ENCODE results near the gene DRICH1. TPM values are rescaled to one million over a fixed set of nuclear protein-coding genes. Genes with fewer than 3 reads are reported as not detected.

Gene DRICH1
- total and polyA plus RNA-seq, 4 experiments from 2014 or later: 4.2 to 4.5 TPM; not detected in 2

DNA sequence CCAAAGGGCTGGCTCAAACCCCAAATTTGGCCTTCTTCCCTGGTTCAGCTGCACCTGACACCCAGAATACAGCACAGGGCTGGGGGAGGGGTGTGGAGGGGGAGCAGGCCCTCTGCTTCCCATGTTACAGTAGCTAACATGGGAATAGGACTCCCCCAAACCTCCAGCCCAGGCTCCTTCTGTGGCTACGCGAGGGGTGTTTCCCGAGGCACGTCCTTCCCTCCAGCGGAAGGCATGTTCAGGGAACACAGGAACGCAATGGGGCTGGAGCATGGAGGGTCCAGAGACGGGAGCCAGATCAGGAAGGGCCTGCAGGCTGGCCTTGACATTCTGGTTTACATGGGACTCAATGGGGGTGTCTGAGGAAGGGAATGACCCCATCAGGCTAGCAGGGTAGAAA, 40.3 kb downstream of the DRICH1 start:
- DNase-seq: no peak
- Histone ChIP-seq H3K27ac (ENCODE audit: low read depth, low read length) (no peak overlapping the region), H3K4me3 (ENCODE audit: low read length in 2 of 2) (no peak overlapping the region), H3K9me3 (ENCODE audit: control insufficient read depth in 1 of 2, low read length in 2 of 2) (no peaks in the 10 kb centered on the region), H3K4me1 (ENCODE audit: insufficient read depth, low read length) (no peaks in the 10 kb centered on the region), H3K36me3 (ENCODE audit: insufficient read depth, low read length) (no peaks in the 10 kb centered on the region), H3K27me3 (ENCODE audit: insufficient read depth, low read length) (no peaks in the 10 kb centered on the region)
- Mint-ChIP-seq H3K4me1 (no peaks in the 10 kb centered on the region), H3K9me3 (peaks cover 0 to 11% (median 3%) of the 10 kb centered on the region in 8 donors), H3K27ac (peak overlapping the region in 1 of 7 donors; percentile 69), H3K36me3 (peaks cover 0 to 3% of the 10 kb centered on the region in 2 donors), H3K4me3 (peak overlapping the region in 1 of 8 donors; percentile 36), H3K27me3 (peaks cover 2 to 3% of the 10 kb centered on the region in 2 donors)
- ChIA-PET CTCF (ENCODE audit: partially characterized antibody) (interaction anchor here (0.8 to 1.0 kb wide), 6 partner anchors 9 to 417 kb away, joined by 3 to 4 read pairs (median 3); no protein-coding TSS in a partner anchor), POLR2A (ENCODE audit: partially characterized antibody) (no interaction called here)
- intact Hi-C loops (cut with micrococcal nuclease): no loop called here

DNA sequence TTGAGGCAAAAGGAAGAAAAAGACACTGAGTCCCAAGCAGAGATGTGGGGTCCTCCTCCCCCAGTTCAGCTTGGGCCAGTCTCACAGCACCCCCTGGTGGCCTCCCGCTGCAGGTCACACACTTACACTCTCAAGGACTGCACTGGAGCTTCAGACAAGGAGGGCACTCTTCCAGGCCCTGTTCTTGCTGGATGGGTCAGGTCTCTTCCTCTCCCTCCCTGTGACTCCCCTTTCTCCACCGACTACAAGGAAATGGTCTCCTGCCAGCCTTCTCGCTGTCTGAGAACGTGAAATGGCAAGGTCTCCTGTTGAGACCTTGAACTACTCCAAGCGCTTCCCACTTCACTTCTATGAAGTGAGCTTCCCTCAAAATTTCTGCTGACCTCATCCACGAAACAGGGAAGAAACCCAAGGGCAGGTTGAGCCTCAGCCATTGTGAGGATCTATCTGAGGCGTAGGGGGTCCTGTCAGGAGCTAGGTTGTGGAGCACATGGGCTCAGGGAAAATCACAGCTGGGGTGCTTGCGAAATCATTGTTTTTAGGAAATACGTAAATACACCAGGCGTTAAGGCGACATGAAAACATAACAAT, 40.8 kb downstream of the DRICH1 start:
- ChIA-PET CTCF (ENCODE audit: partially characterized antibody) (interaction anchor here (0.6 to 1.0 kb wide), 7 partner anchors 8 to 416 kb away, joined by 3 to 4 read pairs (median 3); no protein-coding TSS in a partner anchor), POLR2A (ENCODE audit: partially characterized antibody) (no interaction called here)
- H3K4me3 ChIP-seq (ENCODE audit: low read length in 2 of 2): no peak overlapping the region
- no peaks in the 10 kb centered on the region for H3K9me3 ChIP-seq (ENCODE audit: control insufficient read depth in 1 of 2, low read length in 2 of 2)
- Mint-ChIP-seq H3K4me1 (no peaks in the 10 kb centered on the region), H3K27ac (no peak overlapping the region), H3K4me3 (no peak overlapping the region), H3K27me3 (peaks cover 2 to 3% of the 10 kb centered on the region in 2 donors), H3K36me3 (peaks cover 0 to 3% of the 10 kb centered on the region in 2 donors), H3K9me3 (peaks cover 0 to 11% (median 3%) of the 10 kb centered on the region in 8 donors)
- intact Hi-C loops (cut with micrococcal nuclease): no loop called here
- H3K27me3 ChIP-seq (ENCODE audit: insufficient read depth, low read length): no peaks in the 10 kb centered on the region
- no peaks in the 10 kb centered on the region for H3K36me3 ChIP-seq (ENCODE audit: insufficient read depth, low read length)
- DNase-seq: peak in 4 of 5 donors; percentile 16 to 38 (median 25)
- H3K27ac ChIP-seq (ENCODE audit: low read depth, low read length): no peak overlapping the region
- no peaks in the 10 kb centered on the region for H3K4me1 ChIP-seq (ENCODE audit: insufficient read depth, low read length)

DNA sequence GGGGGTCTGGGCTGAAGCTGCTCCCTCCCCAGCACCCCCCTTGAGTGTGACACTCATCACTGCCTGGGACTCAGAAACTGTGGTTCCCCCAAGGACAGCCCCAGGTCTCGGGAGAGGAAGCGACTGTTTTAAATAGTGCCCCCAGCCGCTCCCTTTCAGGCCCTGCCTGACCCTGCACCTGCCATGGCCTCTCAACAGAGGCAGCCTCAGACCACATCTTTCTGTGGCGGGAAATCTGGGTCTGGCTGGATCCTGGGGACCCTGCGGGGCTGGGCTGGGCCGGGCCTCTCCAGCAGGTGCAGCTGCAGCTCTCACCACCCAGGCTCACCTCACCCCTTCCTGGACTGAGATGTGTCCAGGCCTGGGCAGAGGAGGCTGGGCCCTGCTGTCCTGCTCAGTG, 48.3 kb downstream of the DRICH1 start:
- Mint-ChIP-seq H3K36me3 (no peaks in the 10 kb centered on the region), H3K27ac (no peak overlapping the region), H3K4me3 (no peak overlapping the region), H3K4me1 (no peaks in the 10 kb centered on the region), H3K9me3 (no peaks in the 10 kb centered on the region), H3K27me3 (peaks cover 18 to 21% of the 10 kb centered on the region in 2 donors)
- CTCF ChIA-PET (ENCODE audit: partially characterized antibody): interaction anchor here (1.4 kb wide), 1 partner anchor 8 kb away, joined by 4 read pairs; no protein-coding TSS in a partner anchor
- intact Hi-C loops (cut with micrococcal nuclease): no loop called here
- POLR2A ChIA-PET (ENCODE audit: partially characterized antibody): no interaction called here
- H3K36me3 ChIP-seq (ENCODE audit: insufficient read depth, low read length): no peaks in the 10 kb centered on the region
- no peak for DNase-seq
- no peaks in the 10 kb centered on the region for H3K9me3 ChIP-seq (ENCODE audit: control insufficient read depth in 1 of 2, low read length in 2 of 2)
- no peak overlapping the region for H3K27ac ChIP-seq (ENCODE audit: low read depth, low read length)
- no peaks in the 10 kb centered on the region for H3K27me3 ChIP-seq (ENCODE audit: insufficient read depth, low read length)
- H3K4me3 ChIP-seq (ENCODE audit: low read length in 2 of 2): no peak overlapping the region
- no peaks in the 10 kb centered on the region for H3K4me1 ChIP-seq (ENCODE audit: insufficient read depth, low read length)

DNA sequence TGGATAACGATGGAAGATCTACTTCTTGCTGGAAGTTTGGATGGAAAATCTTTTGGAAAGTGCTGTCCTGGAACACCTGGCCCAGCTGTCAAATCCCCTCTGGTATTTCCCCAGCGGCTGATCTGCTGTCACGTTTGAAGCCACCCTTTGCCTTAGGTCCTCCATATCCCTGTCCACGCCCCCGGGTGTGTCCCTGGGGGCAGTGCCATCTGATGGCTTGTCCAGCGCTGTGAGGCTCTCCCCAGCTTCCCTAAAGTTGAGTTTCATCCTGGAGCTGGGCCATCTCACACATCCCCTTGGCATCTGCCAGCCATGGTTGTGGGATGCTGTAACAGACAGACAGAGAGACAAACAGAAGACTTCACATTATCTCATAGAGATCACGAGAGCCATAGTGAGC, 49.0 kb downstream of the DRICH1 start:
- Mint-ChIP-seq H3K27ac (no peak overlapping the region), H3K4me3 (no peak overlapping the region), H3K27me3 (peaks cover 22 to 26% of the 10 kb centered on the region in 2 donors), H3K4me1 (no peaks in the 10 kb centered on the region), H3K36me3 (no peaks in the 10 kb centered on the region), H3K9me3 (no peaks in the 10 kb centered on the region)
- no peak for DNase-seq
- ChIA-PET CTCF (ENCODE audit: partially characterized antibody) (interaction anchor here (1.4 kb wide), 1 partner anchor 9 kb away, joined by 4 read pairs; no protein-coding TSS in a partner anchor), POLR2A (ENCODE audit: partially characterized antibody) (no interaction called here)
- no peak overlapping the region for H3K4me3 ChIP-seq (ENCODE audit: low read length in 2 of 2)
- no peaks in the 10 kb centered on the region for H3K9me3 ChIP-seq (ENCODE audit: control insufficient read depth in 1 of 2, low read length in 2 of 2)
- H3K27ac ChIP-seq (ENCODE audit: low read depth, low read length): no peak overlapping the region
- no peaks in the 10 kb centered on the region for H3K27me3 ChIP-seq (ENCODE audit: insufficient read depth, low read length)
- intact Hi-C loops (cut with micrococcal nuclease): no loop called here
- H3K4me1 ChIP-seq (ENCODE audit: insufficient read depth, low read length): no peaks in the 10 kb centered on the region
- H3K36me3 ChIP-seq (ENCODE audit: insufficient read depth, low read length): no peaks in the 10 kb centered on the region

DNA sequence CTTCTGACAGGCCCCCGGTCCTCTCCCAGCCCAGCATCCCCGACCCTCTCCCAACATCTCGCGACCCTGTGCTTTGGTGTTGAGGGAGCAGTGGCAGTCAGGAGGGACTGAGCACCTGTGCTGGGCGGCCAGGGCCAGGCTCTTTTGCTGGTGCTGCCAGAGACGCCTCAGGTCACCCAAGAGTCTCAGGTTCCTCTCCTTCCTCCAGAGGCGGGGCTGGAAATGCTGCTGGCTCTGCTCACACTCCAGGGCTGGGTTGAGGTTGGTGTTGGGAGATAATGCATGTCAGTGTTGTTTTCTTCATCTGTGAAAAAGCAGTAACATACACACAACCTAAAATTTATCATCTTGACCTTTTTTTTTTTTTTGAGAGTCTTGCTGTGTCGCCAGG, 50.9 kb downstream of the DRICH1 start:
- H3K4me1 Mint-ChIP-seq: no peaks in the 10 kb centered on the region
- no peaks in the 10 kb centered on the region for H3K9me3 ChIP-seq (ENCODE audit: control insufficient read depth in 1 of 2, low read length in 2 of 2)
- H3K36me3 ChIP-seq (ENCODE audit: insufficient read depth, low read length): no peaks in the 10 kb centered on the region
- H3K4me1 ChIP-seq (ENCODE audit: insufficient read depth, low read length): no peaks in the 10 kb centered on the region
- H3K27me3 Mint-ChIP-seq: peaks cover 31 to 33% of the 10 kb centered on the region in 2 donors
- H3K27me3 ChIP-seq (ENCODE audit: insufficient read depth, low read length): no peaks in the 10 kb centered on the region
- no peak overlapping the region for H3K27ac Mint-ChIP-seq
- intact Hi-C loops (cut with micrococcal nuclease): no loop called here
- no peak for DNase-seq
- CTCF ChIA-PET (ENCODE audit: partially characterized antibody): interaction anchor here (1.5 kb wide), 1 partner anchor 10 kb away, joined by 3 read pairs; no protein-coding TSS in a partner anchor
- H3K4me3 Mint-ChIP-seq: no peak overlapping the region
- H3K36me3 Mint-ChIP-seq: no peaks in the 10 kb centered on the region
- no peak overlapping the region for H3K4me3 ChIP-seq (ENCODE audit: low read length in 2 of 2)
- H3K9me3 Mint-ChIP-seq: no peaks in the 10 kb centered on the region
- POLR2A ChIA-PET (ENCODE audit: partially characterized antibody): no interaction called here
- H3K27ac ChIP-seq (ENCODE audit: low read depth, low read length): no peak overlapping the region

DNA sequence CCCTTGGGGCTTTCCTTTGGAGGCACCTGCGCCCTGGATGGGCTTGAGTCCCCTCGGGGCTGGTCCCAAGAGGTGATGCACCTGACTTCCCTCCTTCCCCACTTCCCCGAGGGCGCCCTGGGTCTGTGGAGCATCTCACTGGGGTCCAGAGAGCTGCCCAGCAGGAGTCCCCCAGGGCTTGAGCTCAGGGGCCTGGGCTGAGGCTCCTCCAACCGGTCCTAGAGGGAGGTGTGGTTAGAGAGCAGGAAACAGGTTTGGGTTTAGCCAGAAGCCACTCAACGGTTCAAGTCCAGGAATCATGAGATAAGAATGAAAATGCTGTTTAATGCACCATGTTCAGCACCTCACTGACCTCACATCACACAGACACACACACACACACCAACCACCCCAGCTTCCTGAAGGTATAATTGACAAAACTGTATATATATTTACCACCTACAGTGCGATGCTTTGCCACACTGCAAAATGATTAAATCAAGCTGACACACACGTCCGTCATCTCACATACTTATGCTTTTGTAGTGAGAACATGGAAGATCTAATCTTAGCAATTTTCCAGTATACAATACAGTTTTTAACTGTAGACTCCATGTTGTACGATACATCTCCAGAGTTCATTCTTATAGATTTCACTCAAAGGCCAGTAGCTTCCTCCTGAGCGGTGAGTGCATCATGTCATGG, 51.4 kb downstream of the DRICH1 start:
- intact Hi-C loops (cut with micrococcal nuclease): no loop called here
- POLR2A ChIA-PET (ENCODE audit: partially characterized antibody): no interaction called here
- H3K27me3 Mint-ChIP-seq: peaks cover 34 to 37% of the 10 kb centered on the region in 2 donors
- H3K36me3 Mint-ChIP-seq: no peaks in the 10 kb centered on the region
- H3K27ac Mint-ChIP-seq: no peak overlapping the region
- no peaks in the 10 kb centered on the region for H3K9me3 Mint-ChIP-seq
- DNase-seq: no peak
- CTCF ChIA-PET (ENCODE audit: partially characterized antibody): interaction anchor here (1.5 kb wide), 1 partner anchor 11 kb away, joined by 3 read pairs; no protein-coding TSS in a partner anchor
- H3K4me3 Mint-ChIP-seq: no peak overlapping the region
- no peak overlapping the region for H3K27ac ChIP-seq (ENCODE audit: low read depth, low read length)
- no peaks in the 10 kb centered on the region for H3K27me3 ChIP-seq (ENCODE audit: insufficient read depth, low read length)
- H3K36me3 ChIP-seq (ENCODE audit: insufficient read depth, low read length): no peaks in the 10 kb centered on the region
- H3K9me3 ChIP-seq (ENCODE audit: control insufficient read depth in 1 of 2, low read length in 2 of 2): no peaks in the 10 kb centered on the region
- no peaks in the 10 kb centered on the region for H3K4me1 Mint-ChIP-seq
- no peak overlapping the region for H3K4me3 ChIP-seq (ENCODE audit: low read length in 2 of 2)
- no peaks in the 10 kb centered on the region for H3K4me1 ChIP-seq (ENCODE audit: insufficient read depth, low read length)

DNA sequence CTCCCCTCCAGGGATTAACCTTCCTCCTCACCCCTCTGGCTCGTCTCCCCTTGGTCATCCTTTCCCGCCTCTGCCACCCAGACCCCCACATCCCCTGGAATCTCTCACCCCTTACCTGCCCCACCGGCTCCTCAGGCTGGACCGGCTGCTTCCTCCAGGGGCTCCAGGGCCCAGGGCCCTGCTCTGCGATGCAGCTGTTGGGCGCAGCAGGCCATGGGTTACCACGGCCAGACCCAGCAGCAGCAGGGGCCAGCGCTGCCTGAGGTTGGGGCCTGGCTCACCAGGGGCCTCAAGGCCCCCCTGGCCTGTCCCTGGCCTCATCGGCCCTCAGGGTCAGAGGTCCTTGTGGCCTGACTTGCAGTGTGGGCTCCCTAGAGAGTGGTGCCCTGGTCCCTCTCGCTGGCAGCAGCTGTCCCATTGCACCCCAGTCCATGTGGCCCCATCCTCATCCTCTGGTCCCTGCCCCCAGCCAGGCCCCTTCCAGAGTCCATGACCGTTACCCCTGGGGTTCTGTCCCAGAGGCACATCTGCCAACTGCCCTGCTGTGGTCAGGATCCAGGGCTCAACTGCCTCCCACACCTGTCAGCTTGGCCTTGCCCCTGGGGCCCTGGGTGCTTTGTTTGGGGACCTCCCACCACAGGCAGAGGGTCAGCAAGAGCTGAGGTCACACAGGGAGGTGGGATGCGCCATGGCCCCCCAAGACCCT, 52.1 kb downstream of the DRICH1 start, which contains the start of gene IGLL1:
Gene IGLL1, minus strand, starts transcription at position 421 of the 706 bp plus-strand sequence. Its CDS starts 100 bp downstream, at position 321.
- DNase-seq: no peak
- CTCF ChIA-PET (ENCODE audit: partially characterized antibody): no interaction called here
- H3K36me3 Mint-ChIP-seq: no peaks in the 10 kb centered on the region
- H3K9me3 ChIP-seq (ENCODE audit: control insufficient read depth in 1 of 2, low read length in 2 of 2): no peaks in the 10 kb centered on the region
- no peaks in the 10 kb centered on the region for H3K4me1 Mint-ChIP-seq
- H3K4me1 ChIP-seq (ENCODE audit: insufficient read depth, low read length): no peaks in the 10 kb centered on the region
- no peak within 1 kb of the TSS for H3K4me3 ChIP-seq (ENCODE audit: low read length in 2 of 2)
- H3K9me3 Mint-ChIP-seq: no peaks in the 10 kb centered on the region
- intact Hi-C loops (cut with micrococcal nuclease): no loop called here
- no peak within 1 kb of the TSS for H3K27ac Mint-ChIP-seq
- H3K27ac ChIP-seq (ENCODE audit: low read depth, low read length): no peak within 1 kb of the TSS
- peaks cover 36 to 40% of the 10 kb centered on the region in 2 donors for H3K27me3 Mint-ChIP-seq
- H3K36me3 ChIP-seq (ENCODE audit: insufficient read depth, low read length): no peaks in the 10 kb centered on the region
- no peaks in the 10 kb centered on the region for H3K27me3 ChIP-seq (ENCODE audit: insufficient read depth, low read length)
- POLR2A ChIA-PET (ENCODE audit: partially characterized antibody): no interaction called here
- no peak within 1 kb of the TSS for H3K4me3 Mint-ChIP-seq
